Upper lobe of left lung (tissue), 6 donors: ENCODE measurements around the gene GP5. TPM values are rescaled to one million over a fixed set of nuclear protein-coding genes. Genes with fewer than 3 reads are reported as not detected.

Experiments used
- ATAC-seq, 2 donors: fragments of 200-7000 bp; cut with Tn5 transposase; one replicate each; pipeline ENCODE4 v1.9.1; 2022; ENCODE audit warnings: mild to moderate bottlenecking in 2 of 2, moderate library complexity in 2 of 2; ENCODE audit not compliant: low FRiP score in 2 of 2
- DNase-seq, 2 donors: peaks; one replicate each; pipeline ENCODE4 v3.0.0-alpha.2; 2019 to 2020
- H3K27ac ChIP-seq, 4 donors: fragments of 200-600 bp; sonication (generic); one replicate each; pipeline ENCODE4 v1.5.1; 2016 to 2019
- H3K27me3 ChIP-seq, 4 donors: fragments of 200-600 bp; sonication (generic); one replicate each; pipeline ENCODE4 v1.5.1; 2017 to 2019
- H3K36me3 ChIP-seq, 4 donors: fragments of 200-600 bp; sonication (generic); one replicate each; pipeline ENCODE4 v1.5.1; 2016 to 2019
- H3K4me1 ChIP-seq, 4 donors: fragments of 200-600 bp; sonication (generic); one replicate each; pipeline ENCODE4 v1.5.1; 2018 to 2019
- H3K4me3 ChIP-seq, 4 donors: fragments of 200-600 bp; sonication (generic); one replicate each; pipeline ENCODE4 v1.5.1; 2017 to 2019; ENCODE audit warnings: mild to moderate bottlenecking in 2 of 4, moderate library complexity in 1 of 4
- H3K9me3 ChIP-seq, 4 donors: fragments of 200-600 bp; sonication (generic); one replicate each; pipeline ENCODE4 v1.5.1; 2018 to 2019
- EP300 ChIP-seq, 4 donors: sonication (generic); formaldehyde crosslinking; IDR thresholded peaks; one replicate each; pipeline ENCODE4 v1.5.1; 2017; ENCODE audit warnings: antibody characterized with exemption in 4 of 4, control low read depth in 2 of 4
- POLR2A ChIP-seq, 4 donors: fragments of 450-650 bp; IDR thresholded peaks; one replicate each; pipeline ENCODE4 v1.5.1; 2016 to 2017; ENCODE audit warnings: antibody characterized with exemption in 4 of 4, mild to moderate bottlenecking in 2 of 4
- POLR2AphosphoS5 ChIP-seq, 2 donors: sonication (generic); formaldehyde crosslinking; IDR thresholded peaks; one replicate each; pipeline ENCODE4 v1.5.1; 2017; ENCODE audit warnings: antibody characterized with exemption in 2 of 2
- WGBS, 2 donors: methylation state at CpG; one replicate each; pipeline ENCODE4 v1.1.5; 2017 to 2018; 5-methylcytosine and 5-hydroxymethylcytosine counted together
- total RNA-seq, 6 donors: library from RNA; depleted of rRNA in 4 of 6; stranded (reverse); fragments of >200 nt in 4 of 6; gene quantifications; one replicate each; pipeline versions ENCODE4 v1.1.0 to v1.2.1, GENCODE V29; 2016 to 2021
- TF ChIP-seq, protein P1 (sequence below), 6 experiments: fragments of 450-650 bp in 4 of 6; fragments of 200-600 bp in 2 of 6; sonication (generic) in 2 of 6; IDR thresholded peaks; one replicate each; pipeline ENCODE4 v1.5.1; 2016 to 2019; ENCODE audit warnings: antibody characterized with exemption in 6 of 6
- donor health status: DM: no; HTN: no; CAD: no; lungs with moderate emphysema.
- donor health status: DM: no; HTN: yes; CAD: no; lungs with severe emphysema.

The GP5 gene
- total RNA-seq, 6 donors from 2014 or later, result 0.09 to 1.1 (median 0.20) TPM; not detected in 2

DNA sequence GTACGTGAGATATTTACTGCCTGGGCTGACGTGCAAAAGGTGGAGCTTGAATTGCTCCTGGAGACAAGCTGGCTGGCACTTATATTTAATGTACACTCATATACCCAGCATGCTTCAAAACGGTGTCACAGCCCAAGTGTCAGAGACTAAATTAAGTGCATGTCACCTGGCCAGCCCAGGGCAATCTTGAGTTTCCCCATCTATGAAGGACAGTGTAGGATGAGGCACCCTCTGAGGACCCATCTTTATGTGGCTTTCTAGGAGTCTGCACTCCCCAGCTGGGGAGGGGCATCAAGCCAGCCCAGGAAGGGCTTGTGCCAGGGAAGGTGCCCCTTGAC is 34.8 kb downstream of the GP5 start:
- Histone ChIP-seq H3K9me3 (no peaks in the 10 kb centered on the region), H3K27me3 (peaks cover 0 to 2% (median 0%) of the 10 kb centered on the region in 4 donors), H3K4me3 (no peak overlapping the region), H3K27ac (no peak overlapping the region), H3K4me1 (peaks cover 0 to 5% (median 0%) of the 10 kb centered on the region in 4 donors), H3K36me3 (no peaks in the 10 kb centered on the region)
- WGBS, 2 donors, result 85 to 87% methylated on average over 3 of the region's 3 CpGs
- no peak for TF ChIP-seq POLR2AphosphoS5 (IDR thresholded peaks at IDR 0.05)
- TF ChIP-seq POLR2A (IDR thresholded peaks at IDR 0.05), result no peak
- TF ChIP-seq, protein P1, sequence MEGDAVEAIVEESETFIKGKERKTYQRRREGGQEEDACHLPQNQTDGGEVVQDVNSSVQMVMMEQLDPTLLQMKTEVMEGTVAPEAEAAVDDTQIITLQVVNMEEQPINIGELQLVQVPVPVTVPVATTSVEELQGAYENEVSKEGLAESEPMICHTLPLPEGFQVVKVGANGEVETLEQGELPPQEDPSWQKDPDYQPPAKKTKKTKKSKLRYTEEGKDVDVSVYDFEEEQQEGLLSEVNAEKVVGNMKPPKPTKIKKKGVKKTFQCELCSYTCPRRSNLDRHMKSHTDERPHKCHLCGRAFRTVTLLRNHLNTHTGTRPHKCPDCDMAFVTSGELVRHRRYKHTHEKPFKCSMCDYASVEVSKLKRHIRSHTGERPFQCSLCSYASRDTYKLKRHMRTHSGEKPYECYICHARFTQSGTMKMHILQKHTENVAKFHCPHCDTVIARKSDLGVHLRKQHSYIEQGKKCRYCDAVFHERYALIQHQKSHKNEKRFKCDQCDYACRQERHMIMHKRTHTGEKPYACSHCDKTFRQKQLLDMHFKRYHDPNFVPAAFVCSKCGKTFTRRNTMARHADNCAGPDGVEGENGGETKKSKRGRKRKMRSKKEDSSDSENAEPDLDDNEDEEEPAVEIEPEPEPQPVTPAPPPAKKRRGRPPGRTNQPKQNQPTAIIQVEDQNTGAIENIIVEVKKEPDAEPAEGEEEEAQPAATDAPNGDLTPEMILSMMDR (IDR thresholded peaks at IDR 0.05), result no peak
- no peak for TF ChIP-seq EP300 (IDR thresholded peaks at IDR 0.05)
- DNase-seq (no peak), ATAC-seq (no peak)

DNA sequence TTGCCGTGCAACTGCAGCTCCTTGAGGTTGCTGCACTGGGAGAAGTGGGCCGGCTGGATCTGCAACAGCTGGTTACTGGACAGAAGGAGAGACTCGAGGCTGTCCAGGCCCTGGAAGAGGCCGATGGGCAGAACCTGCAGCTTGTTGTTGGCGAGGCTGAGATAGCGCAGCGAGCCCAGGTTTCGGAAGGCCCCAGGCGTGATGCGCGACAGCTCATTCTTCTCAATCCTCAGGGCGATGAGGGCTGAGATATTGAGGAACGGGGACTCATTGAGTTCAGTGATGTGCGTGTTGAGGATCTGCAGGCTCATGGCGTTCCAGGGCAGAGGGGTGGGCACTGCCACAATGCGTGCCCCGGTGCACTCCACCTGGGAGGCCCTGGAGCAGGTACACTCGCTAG is 38.5 kb downstream of the GP5 start:
- Histone ChIP-seq H3K27me3 (no peaks in the 10 kb centered on the region), H3K27ac (no peak overlapping the region), H3K4me1 (no peaks in the 10 kb centered on the region), H3K4me3 (no peak overlapping the region), H3K36me3 (no peaks in the 10 kb centered on the region), H3K9me3 (no peaks in the 10 kb centered on the region)
- DNase-seq (peak in 1 of 2 donors; percentile 55), ATAC-seq (no peak)
- TF ChIP-seq POLR2AphosphoS5 (IDR thresholded peaks at IDR 0.05) (no peak), POLR2A (IDR thresholded peaks at IDR 0.05) (no peak), EP300 (IDR thresholded peaks at IDR 0.05) (no peak)
- TF ChIP-seq, protein P1 (IDR thresholded peaks at IDR 0.05), result no peak
- 92 to 100% methylated on average over 11 to 13 of the region's 18 CpGs for WGBS, 2 donors

DNA sequence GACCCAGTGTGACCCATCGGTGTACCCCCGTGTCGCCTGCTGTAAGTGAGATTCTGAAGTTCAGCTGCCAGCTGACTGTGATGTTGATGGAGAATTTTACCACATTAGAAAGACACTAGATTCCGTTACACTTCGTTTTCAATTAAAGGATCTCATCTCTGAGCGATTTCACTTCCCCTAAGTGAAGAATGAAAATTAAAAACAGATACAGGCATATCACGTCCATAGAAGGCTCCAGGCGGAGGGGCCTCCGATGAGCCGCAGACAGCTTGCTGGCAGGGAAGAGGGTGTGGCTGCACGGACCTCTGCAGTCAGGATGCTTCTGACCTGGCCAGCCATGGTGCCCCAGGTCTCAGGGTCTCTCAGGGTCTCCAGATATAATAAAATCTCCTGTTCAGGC is 41.4 kb downstream of the GP5 start:
- no peak overlapping the region for H3K4me3 ChIP-seq
- no peaks in the 10 kb centered on the region for H3K36me3 ChIP-seq
- DNase-seq (no peak), ATAC-seq (no peak)
- no peaks in the 10 kb centered on the region for H3K27me3 ChIP-seq
- H3K4me1 ChIP-seq, result no peaks in the 10 kb centered on the region
- WGBS, 2 donors, result 88 to 94% methylated on average over 11 of the region's 11 CpGs
- no peak for TF ChIP-seq EP300 (IDR thresholded peaks at IDR 0.05)
- TF ChIP-seq POLR2A (IDR thresholded peaks at IDR 0.05), result no peak
- TF ChIP-seq POLR2AphosphoS5 (IDR thresholded peaks at IDR 0.05), result no peak
- H3K9me3 ChIP-seq, result no peaks in the 10 kb centered on the region
- H3K27ac ChIP-seq, result no peak overlapping the region

DNA sequence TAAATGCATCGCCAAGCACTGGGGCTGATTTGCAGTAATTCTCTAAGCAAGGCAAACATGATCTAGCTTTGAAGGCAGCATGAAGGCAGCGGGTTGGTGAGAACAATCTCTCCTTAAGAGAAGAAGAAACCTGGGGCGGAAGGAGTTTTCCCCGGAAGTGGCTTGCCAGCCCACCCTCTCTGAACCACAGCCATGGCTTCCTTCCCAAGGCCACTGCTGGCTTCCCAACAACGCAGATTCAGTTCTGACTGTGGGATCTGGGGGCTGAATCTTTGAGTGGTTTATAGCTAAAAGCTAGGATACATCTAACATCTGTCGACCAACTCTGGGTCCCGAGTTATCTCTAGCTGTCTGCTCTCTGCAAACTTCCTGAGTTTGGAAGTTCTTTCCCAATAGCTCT is 43.7 kb downstream of the GP5 start:
- H3K36me3 ChIP-seq, result no peaks in the 10 kb centered on the region

DNA sequence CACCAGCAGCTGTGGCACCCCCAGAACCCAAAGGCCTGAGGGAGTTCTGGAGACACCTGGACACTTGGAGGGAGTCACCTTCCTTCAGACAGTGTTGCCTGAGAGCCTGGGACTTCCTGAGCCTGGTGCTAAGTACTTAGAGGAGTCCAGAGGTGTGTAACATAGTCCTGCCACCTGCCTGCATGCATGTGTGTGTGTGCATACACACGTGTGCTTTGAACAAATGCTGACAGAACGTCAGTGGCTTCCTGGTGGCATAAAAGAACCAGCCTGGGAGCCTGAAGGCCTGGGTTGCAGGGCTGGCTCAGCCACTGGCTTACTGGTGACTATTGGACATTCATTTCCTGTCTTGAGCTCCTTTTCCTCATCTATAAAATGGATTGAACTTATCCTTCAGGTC is 44.8 kb downstream of the GP5 start:
- WGBS, 2 donors, result 54 to 57% methylated on average over 2 of the region's 2 CpGs
- H3K9me3 ChIP-seq, result no peaks in the 10 kb centered on the region
- H3K27ac ChIP-seq, result no peak overlapping the region
- TF ChIP-seq, protein P1 (IDR thresholded peaks at IDR 0.05), result no peak
- TF ChIP-seq POLR2A (IDR thresholded peaks at IDR 0.05), result no peak
- no peak for TF ChIP-seq EP300 (IDR thresholded peaks at IDR 0.05)
- TF ChIP-seq POLR2AphosphoS5 (IDR thresholded peaks at IDR 0.05), result no peak
- no peaks in the 10 kb centered on the region for H3K4me1 ChIP-seq
- no peaks in the 10 kb centered on the region for H3K27me3 ChIP-seq
- DNase-seq, result no peak
- no peak overlapping the region for H3K4me3 ChIP-seq
- H3K36me3 ChIP-seq, result no peaks in the 10 kb centered on the region
- no peak for ATAC-seq

More for the DNA sequence above, 43.7 kb downstream of the GP5 start:
- TF ChIP-seq, protein P1 (IDR thresholded peaks at IDR 0.05), result no peak
- 66 to 75% methylated on average over 7 of the region's 7 CpGs for WGBS, 2 donors
- DNase-seq (no peak), ATAC-seq (no peak)
- H3K27ac ChIP-seq, result no peak overlapping the region
- no peaks in the 10 kb centered on the region for H3K9me3 ChIP-seq
- no peaks in the 10 kb centered on the region for H3K4me1 ChIP-seq
- H3K4me3 ChIP-seq, result no peak overlapping the region
- no peaks in the 10 kb centered on the region for H3K27me3 ChIP-seq
